ENCODE results near the gene ZNF618.

ZNF618 gene

DNA sequence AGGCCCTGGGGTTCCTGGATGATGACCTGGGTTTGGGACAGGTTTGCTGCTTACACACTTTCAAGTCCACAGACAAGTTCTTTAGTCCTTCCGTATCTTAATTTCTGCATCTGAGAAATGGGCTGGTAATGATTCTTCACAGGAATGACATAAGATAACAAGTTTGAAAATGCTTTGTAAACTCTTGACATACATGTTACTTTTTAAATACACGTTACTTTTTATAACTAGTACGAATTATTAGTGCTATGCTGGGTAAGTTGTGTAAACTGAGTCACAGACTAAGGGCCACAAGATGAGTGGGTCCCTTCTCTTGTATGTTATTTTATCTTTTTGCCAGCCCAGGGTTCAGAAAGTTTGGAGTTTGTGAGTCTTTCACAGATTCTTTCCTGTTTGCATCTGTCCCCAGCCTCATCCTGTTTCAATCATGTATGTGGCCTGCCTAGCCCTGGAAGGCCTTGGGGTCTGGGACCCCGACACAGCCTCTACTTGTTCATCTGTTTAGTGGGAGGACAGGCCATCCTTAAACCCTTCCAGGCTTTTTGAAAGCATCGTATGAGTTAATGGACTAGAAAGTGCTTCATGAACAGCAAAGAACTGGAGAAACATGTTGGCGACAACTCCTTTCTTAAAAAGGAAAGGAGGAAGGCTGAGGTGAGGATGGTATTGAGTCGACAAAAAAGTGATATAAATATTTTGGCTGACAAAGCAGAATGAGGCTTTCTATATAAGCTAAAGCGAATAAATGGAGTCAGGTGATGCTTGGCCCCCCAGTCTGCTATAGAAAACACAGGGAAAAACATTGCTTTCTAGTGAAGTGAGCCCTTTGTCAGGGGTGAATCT, 9.3 kb downstream of the ZNF618 start:
- no peak for DNase-seq

DNA sequence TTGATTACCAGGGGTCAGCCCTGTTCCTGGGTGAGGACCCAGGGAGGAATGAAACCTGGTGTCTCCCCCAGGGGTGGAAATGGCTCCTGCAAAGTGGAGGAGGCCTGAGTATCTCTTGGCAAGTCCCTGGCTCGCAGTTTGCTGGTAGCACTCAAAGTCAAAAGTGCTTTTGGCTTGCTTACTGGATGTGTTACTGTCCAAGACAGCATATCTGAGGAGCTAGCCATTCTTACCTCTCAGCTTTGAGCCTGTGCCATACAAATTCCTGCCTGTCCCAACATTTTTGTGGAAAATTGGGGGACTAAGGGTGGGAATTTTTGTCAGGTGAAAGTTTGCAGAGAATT, 9.9 kb downstream of the ZNF618 start:
- DNase-seq, result peak in 2 of 3 donors; percentile 18 to 23

GRCh38 chr9:113886466-113886865, 10.4 kb downstream of the ZNF618 start:
- DNase-seq, result peak; percentile 61 to 85 (median 72)

DNA sequence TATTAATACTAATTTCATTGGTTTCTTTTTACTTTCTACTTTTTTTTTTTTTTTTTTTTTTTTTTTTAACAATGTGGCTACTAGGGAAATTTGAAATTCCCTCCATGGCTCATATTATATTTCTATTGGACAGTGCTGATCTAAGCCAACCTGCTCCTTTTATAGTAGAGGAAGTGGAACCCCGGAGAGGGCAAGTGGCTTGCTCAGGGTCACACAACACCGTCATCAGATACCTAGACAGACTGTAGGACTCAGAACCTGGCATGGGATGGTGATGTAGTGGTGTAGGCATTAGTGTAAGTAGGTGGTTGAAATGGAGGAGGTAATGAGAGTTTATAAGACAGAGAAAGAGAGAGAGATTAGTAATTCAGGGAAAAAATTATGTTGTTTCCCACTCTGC, 10.8 kb downstream of the ZNF618 start:
- peak; percentile 71 to 80 (median 75) for DNase-seq

GRCh38 chr9:113887436-113887835, 11.3 kb downstream of the ZNF618 start:
- DNase-seq, result no peak

GRCh38 chr9:113888336-113888735, 12.2 kb downstream of the ZNF618 start:
- DNase-seq, result no peak

- no peak for DNase-seq
Measured at GRCh38 chr9:113888976-113889375, 12.9 kb downstream of the ZNF618 start.

GRCh38 chr9:113890704-113891103, 14.6 kb downstream of the ZNF618 start:
- no peak for DNase-seq

DNA sequence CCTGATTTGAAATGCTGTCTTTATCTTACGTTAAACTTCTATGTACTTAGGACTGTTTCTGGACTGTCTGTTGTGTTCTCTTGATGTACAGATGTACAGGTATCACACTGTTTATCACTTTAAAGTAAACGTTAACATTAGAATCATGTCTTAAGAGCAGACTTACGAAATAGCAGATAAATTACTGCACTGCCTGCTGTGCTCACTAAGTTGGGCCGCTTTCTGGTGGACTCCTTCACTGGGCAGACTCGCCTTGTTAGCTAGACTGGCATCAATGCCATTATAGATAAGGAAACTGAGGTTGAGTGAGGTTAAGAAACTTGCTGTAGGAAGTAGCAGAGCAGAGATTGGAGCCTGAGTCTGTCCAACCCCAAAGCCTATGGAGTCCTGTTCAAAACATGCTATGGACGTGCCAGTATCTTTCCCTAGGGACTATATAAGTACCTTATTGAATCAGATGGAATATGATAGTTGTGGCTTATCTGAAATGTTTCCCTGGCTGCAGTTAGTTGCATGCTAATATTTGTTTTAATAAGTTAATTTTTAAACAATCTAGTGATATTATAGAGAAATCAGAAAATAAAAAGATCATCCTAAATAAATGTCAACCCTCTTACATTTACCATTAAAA, 16.9 kb downstream of the ZNF618 start:
- no peak for DNase-seq

DNA sequence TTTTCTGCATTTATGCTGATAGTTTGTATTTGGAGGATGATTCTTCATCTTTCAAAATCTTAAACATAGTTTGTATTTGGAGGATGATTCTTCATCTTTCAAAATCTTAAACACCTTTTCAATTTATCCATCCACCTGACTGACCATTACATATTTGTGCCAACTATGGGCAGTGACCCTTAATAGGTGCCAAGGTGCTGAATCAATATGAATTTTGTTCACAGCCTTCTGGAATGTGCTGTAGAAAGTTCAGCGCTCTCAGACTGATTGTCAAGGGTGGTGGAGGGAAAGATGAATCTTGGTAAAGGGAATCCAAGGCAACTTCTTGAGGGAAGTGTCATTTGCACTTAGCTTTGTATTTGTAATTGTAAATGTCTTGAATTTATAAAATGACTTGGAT, 18.1 kb downstream of the ZNF618 start:
- no peak for DNase-seq

- DNase-seq, result no peak
Measured at GRCh38 chr9:113895526-113895925, 19.4 kb downstream of the ZNF618 start.

DNA sequence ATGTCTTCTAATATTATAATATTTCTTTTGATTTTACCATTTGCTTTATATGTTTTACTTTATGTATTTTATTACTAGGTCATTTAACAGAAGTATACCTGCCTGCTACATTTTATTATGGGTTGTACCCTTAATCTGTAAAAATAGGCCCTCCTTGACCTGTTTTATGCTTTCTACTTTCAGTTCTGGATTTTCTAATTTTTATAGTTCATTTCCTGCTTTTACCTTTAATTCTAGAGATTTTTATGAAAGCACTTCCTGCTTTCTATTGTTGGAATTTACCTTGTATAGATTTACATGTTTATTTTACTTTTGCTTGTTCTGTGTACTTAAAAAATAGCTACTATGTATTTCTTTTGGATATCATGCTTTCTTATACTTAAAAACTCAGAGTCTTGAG, 20.6 kb downstream of the ZNF618 start:
- no peak for DNase-seq

GRCh38 chr9:113898151-113898550, 22.0 kb downstream of the ZNF618 start:
- DNase-seq, result peak in 1 of 3 donors; percentile 12

GRCh38 chr9:113898596-113898995, 22.5 kb downstream of the ZNF618 start:
- DNase-seq, result no peak

GRCh38 chr9:113899205-113899604, 23.1 kb downstream of the ZNF618 start:
- no peak for DNase-seq

- no peak for DNase-seq
Measured at GRCh38 chr9:113901221-113901688, 25.1 kb downstream of the ZNF618 start.

- no peak for DNase-seq
Measured at GRCh38 chr9:113903514-113904077, 27.5 kb downstream of the ZNF618 start.

- DNase-seq, result peak; percentile 82 to 87 (median 85)
Measured at GRCh38 chr9:113906411-113907110, 30.5 kb downstream of the ZNF618 start.

GRCh38 chr9:113907282-113907681, 31.2 kb downstream of the ZNF618 start:
- DNase-seq, result peak; percentile 75 to 90 (median 83)

- no peak for DNase-seq
Measured at GRCh38 chr9:113909421-113909820, 33.3 kb downstream of the ZNF618 start.

GRCh38 chr9:113910036-113910639, 34.0 kb downstream of the ZNF618 start:
- no peak for DNase-seq

DNA sequence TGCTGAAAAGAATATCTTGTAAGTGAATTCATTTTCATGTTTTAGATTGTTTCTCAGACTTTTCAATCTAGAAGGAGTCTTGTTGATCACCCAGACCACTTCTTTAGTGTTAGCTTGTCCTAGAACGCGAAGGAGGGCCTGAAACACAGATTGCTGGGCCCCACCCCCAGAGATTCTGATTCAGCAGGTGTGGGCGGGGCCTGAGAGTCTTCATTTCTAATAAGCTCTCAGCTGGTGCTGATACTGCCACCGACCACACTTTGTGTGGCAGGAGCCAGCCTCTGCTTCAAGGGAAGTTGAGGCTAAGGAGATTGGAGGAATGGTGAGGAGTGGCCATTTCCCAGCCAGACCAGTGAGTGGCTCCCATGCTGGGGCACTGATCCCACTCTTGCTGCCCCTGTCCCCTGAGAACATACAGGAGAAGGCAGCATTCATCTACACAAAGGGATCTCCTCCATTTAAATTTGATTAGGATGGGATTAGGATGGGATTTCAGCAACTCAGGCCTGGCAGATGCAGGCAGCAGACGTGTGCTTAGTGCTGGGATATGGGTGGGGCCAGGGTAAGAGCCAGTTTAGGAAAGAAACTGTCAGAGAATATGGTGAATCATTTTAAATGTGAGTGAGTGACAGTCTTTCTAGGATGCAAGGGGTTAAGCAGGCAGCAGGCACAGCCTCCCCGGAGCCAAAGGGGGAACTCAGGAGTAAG, 35.9 kb downstream of the ZNF618 start:
- DNase-seq, result no peak
